SK-N-MC (cell line): Measurements from ENCODE around the gene PDK1.
"Not testable (repeated sequence)": the region's sequence is repeated elsewhere in the genome, so short reads cannot be mapped to it uniquely, and the experiment has no call there.

Source experiments
- DNase-seq: peaks from one replicate; pipeline ENCODE4 v3.0.0-alpha.2; 2011; ENCODE audit warnings: low read depth, low spot score
- H3K27ac ChIP-seq: fragments of 200-600 bp; sonication (generic); 2 replicates; pipeline ENCODE4 v1.5.1; 2016; ENCODE audit warnings: mixed run types
- H3K36me3 ChIP-seq: fragments of 200-600 bp; sonication (generic); 2 replicates; pipeline ENCODE4 v1.6.1; 2017; ENCODE audit warnings: antibody characterized with exemption, low read length, mixed read lengths; ENCODE audit not compliant: insufficient read depth
- H3K4me3 ChIP-seq: fragments of 200-600 bp; sonication (generic); 2 replicates; pipeline ENCODE4 v1.5.1; 2016
- H3K9ac ChIP-seq: fragments of 200-600 bp; sonication (generic); 2 replicates; pipeline ENCODE4 v1.8.0; 2017; ENCODE audit warnings: mixed run types, mixed read lengths; ENCODE audit not compliant: insufficient read length
- H3K9me3 ChIP-seq: fragments of 200-600 bp; sonication (generic); 2 replicates; pipeline ENCODE4 v1.6.1; 2017; ENCODE audit warnings: low read depth, mild to moderate bottlenecking, antibody characterized with exemption, low read length, moderate library complexity, mixed read lengths
- EZH2 ChIP-seq: fragments of 200-600 bp; sonication (generic); IDR thresholded peaks from one replicate; pipeline ENCODE4 v1.6.1; 2017; ENCODE audit warnings: antibody characterized with exemption
- FOXP2 ChIP-seq: optimal IDR thresholded peaks from 2 replicates; pipeline ENCODE3; 2011; ENCODE audit warnings: mild to moderate bottlenecking, moderate library complexity; ENCODE audit not compliant: insufficient read depth; ENCODE audit errors: extremely low read length, control extremely low read depth
- POLR2AphosphoS5 ChIP-seq: IDR thresholded peaks from 2 replicates; pipeline ENCODE4 v1.6.1; 2012; ENCODE audit warnings: mild to moderate bottlenecking, low read depth, low read length, borderline replicate concordance

Gene PDK1

DNA sequence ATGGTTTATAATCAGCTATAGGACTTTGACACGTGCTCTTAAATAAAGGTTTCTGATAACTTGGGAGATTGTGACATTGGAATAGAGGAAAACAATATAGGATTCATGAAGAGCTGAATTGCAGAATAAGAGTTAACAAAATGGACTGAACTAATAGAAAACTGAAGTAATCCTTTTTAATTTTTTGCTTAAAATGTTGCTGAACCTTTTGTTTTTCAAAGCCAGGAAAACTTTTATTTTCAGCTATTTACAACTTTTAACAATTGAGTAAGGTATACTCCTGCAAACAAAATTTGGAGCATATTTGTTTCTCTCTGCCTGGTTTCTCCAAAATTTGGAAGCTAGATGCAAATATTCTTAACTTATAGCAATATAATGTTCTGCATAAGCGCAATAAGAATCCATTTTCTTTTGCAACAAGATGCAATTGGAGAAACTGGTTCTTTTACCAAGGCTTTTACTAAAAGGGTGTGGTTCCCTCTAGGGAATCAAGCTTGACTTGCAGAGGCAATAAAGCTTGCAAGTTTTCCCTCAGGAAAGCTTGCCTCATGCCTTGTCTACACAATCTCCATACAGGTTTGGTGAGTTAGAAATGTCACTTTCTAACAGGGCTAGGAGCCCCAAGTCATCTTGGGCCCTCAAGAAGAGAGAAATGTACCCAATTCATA lies 10.3 kb upstream of the PDK1 start:
- Histone ChIP-seq H3K36me3 (no peaks in the 10 kb centered on the region), H3K27ac (no peak overlapping the region), H3K4me3 (no peak overlapping the region), H3K9ac (no peak overlapping the region), H3K9me3 (no peaks in the 10 kb centered on the region)
- no peak for DNase-seq
- TF ChIP-seq POLR2AphosphoS5 (no peak), FOXP2 (no peak), EZH2 (no peak)

DNA sequence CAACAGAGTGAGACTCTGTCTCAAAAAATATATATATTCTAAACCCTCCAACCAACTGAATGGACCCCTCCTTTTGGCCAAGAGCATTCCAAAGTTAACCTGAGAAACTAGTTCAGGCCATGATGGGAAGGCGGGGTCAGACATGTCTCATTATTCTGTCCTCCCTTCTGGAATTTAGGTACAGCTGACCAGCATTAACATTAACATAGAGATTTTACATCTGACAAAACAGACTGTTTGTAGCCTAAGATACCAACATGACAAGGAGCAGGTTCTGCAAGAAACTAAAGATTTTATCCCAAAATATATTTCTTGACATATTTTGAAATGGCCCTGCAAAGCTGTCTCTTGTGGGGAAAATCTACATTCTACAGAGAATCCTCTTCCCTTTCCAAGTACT lies 6.8 kb upstream of the PDK1 start:
- no peak for DNase-seq
- Histone ChIP-seq H3K4me3 (no peak overlapping the region), H3K9ac (no peak overlapping the region), H3K36me3 (no peaks in the 10 kb centered on the region), H3K27ac (no peak overlapping the region), H3K9me3 (no peaks in the 10 kb centered on the region)
- TF ChIP-seq FOXP2 (no peak), EZH2 (no peak), POLR2AphosphoS5 (no peak)

DNA sequence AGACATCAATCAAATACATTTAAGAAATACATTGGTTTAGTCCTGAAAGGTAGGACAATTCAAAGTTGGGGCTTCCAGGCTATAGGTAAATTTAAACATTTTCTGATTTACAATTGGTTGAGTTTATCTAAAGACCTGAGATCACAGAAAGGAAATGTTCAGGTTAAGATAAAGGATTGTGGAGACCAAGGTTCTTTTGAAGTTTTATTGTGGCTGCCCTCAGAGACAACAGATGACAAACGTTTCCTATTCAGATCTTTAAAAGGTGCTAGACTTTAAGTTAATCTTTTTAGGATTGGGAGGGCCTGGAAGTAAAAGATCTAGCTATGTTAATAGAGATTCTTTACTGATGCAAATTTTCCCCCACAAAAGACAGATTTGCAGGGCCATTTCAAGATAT lies 6.1 kb upstream of the PDK1 start:
- H3K4me3 ChIP-seq = not testable (repeated sequence)

DNA sequence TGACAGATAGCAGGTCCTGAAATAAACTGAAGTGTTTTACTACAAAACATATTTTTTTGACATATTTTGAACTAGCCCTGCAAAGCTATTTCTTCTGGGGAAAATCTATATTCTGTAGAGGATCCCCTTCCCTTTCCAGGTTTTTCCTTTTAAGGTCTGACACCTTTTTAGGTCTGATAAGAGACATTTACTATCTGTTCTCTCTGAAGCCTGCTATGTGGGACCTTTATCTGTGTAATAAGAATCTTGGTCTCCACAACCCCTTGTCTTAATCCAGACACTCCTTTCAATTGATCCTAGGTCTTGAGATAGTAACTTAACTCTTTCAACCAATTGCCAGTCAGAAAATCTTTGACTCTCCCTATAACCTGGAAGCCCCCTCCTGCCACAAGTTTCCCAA lies 5.5 kb upstream of the PDK1 start:
- no peak overlapping the region for H3K4me3 ChIP-seq
- TF ChIP-seq POLR2AphosphoS5 (no peak), EZH2 (no peak), FOXP2 (no peak)
- no peaks in the 10 kb centered on the region for H3K9me3 ChIP-seq
- no peak overlapping the region for H3K9ac ChIP-seq
- H3K36me3 ChIP-seq = no peaks in the 10 kb centered on the region
- DNase-seq = no peak
- H3K27ac ChIP-seq = no peak overlapping the region

More for the DNA sequence above, 6.1 kb upstream of the PDK1 start:
- not testable (repeated sequence) for DNase-seq, H3K36me3 ChIP-seq, H3K27ac ChIP-seq, H3K9ac ChIP-seq, H3K9me3 ChIP-seq

DNA sequence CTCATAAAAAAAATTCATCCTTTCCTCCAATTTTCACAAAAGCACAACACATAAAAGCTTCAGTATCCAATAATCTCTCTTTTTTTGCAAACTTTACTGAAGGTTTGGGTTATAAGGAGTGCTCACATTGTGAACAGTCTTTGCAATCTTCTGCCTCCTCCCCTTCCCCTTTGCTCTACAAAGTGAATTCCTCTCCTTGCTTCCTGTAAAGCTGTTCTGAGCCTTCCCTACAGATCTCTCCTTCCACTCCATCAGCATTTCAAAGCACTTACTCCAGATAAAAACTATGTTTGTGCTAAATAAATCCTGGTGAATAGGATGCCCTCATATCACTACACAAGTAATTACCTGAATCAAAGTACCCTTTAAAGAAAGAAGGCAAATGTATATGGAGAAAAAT lies 4.6 kb upstream of the PDK1 start:
- no peaks in the 10 kb centered on the region for H3K9me3 ChIP-seq
- no peak for DNase-seq
- H3K27ac ChIP-seq = no peak overlapping the region
- H3K4me3 ChIP-seq = no peak overlapping the region
- H3K36me3 ChIP-seq = no peaks in the 10 kb centered on the region
- no peak overlapping the region for H3K9ac ChIP-seq
- TF ChIP-seq FOXP2 (no peak), EZH2 (no peak), POLR2AphosphoS5 (no peak)

DNA sequence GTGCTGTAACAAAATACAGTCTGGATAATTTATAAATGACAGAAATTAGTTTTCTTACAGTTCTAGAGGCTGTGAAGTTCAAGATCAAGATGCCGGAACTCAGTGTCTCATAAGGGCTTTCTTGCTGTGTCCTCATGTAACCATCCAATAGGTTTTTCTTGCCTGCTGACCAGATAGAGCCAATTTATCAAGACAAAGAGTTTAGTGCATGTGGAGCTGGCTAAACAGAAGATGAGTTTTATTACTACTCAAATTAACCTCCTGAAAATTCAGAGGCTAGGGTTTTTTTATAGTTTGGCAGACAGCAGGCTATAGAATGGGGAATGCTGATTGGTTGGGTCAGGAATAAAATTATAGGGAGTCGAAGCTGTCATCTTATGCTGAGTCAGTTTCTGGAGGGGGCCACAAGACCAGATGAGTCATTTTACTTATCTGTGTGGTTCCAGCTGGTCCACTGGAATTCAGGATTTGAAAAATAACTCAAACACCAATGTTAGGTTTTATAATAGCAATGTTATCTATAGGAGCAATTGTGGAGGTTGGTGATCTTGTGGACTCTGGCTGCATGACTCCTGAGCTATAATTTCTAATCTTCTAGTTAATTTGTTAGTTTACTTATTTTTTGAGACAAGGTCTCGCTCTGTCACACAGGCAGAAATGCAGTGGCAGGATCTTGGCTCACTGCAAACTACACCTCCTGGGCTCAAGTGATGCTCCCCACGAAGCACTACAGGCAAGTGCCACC lies 3.2 kb upstream of the PDK1 start:
- TF ChIP-seq FOXP2 (no peak), EZH2 (no peak), POLR2AphosphoS5 (no peak)
- Histone ChIP-seq H3K27ac (no peak overlapping the region), H3K9ac (no peak overlapping the region), H3K9me3 (no peaks in the 10 kb centered on the region), H3K36me3 (no peaks in the 10 kb centered on the region), H3K4me3 (no peak overlapping the region)
- no peak for DNase-seq

DNA sequence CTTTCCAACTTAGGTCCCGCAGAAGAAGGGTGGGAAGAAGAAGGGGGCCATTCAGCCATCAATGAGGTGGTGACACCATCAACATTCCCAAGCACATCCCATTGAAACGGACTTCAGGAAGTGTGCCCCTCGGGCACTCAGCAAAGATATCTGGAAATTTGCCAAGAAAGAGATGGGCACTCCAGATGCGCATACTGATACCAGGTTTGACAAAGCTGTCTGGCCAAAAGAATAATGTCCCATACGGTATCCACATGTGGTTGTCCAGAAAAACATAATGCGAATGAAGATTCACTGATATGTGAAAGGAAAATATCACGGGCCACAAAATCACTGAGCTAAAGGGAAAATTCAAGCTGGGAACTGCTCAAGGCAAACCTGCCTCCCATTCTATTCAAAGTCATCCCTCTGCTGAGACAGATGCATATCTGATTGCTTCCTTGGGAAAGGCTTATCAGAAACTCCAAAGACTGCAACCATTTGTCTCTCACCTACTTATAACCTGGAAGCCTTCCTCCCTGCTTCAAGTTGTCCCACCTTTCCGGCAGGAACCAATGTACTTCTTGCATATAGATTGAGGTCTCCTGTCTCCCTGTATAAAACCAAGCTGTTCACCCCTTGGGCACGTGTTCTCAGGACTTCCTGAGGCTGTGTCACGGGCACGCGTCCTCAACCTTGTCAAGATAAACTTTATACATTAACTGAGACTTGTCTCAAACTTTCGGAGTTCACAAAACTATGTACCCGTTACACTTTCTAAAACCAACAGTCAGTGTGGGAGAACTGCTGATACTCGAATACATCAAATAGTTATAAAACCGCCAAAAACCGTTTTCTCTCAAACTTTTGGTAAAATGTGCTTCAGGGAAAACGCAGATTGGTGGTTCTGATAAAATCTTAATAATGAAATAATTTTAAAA lies 1.3 kb upstream of the PDK1 start:
- DNase-seq = no peak
- Histone ChIP-seq H3K27ac (no peak overlapping the region), H3K36me3 (no peaks in the 10 kb centered on the region), H3K9me3 (no peaks in the 10 kb centered on the region), H3K9ac (peak overlapping the region; percentile 74), H3K4me3 (peak overlapping the region; percentile 88)
- no peak for TF ChIP-seq EZH2
- TF ChIP-seq FOXP2 = no peak
- no peak for TF ChIP-seq POLR2AphosphoS5

DNA sequence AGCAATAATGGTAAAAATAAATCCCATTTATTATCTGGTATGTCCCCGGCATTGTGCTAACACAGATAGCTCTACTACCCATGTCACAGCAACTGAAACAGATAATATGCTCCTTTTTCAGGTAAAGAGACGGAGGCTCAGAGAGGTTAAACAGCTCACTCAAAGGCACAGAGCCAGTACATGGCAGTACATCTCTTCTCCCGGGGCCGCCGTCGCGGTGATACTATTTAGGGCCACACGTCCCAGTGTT lies 693 bp upstream of the PDK1 start:
- TF ChIP-seq POLR2AphosphoS5 = no peak
- TF ChIP-seq EZH2 = no peak
- TF ChIP-seq FOXP2 = no peak

More for the DNA sequence above, 693 bp upstream of the PDK1 start:
- no peaks in the 10 kb centered on the region for H3K9me3 ChIP-seq
- H3K9ac ChIP-seq = peak overlapping the region; percentile 74
- no peak overlapping the region for H3K27ac ChIP-seq
- no peak for DNase-seq
- peak overlapping the region; percentile 88 for H3K4me3 ChIP-seq
- no peaks in the 10 kb centered on the region for H3K36me3 ChIP-seq
